DOHH2 (cell line): ENCODE data around the gene KLHL6.

Source experiments
- H3F3A ChIP-seq: fragments of 200-600 bp; sonication (generic), shearing (Covaris generic); 2 replicates; pipeline ENCODE4 v1.6.0; 2016; ENCODE audit warnings: antibody characterized with exemption, mild to moderate bottlenecking; ENCODE audit not compliant: control insufficient read depth, insufficient read depth
- H3K27ac ChIP-seq: fragments of 200-600 bp; sonication (generic); 2 replicates; pipeline ENCODE4 v1.5.1; 2014; ENCODE audit warnings: low read depth, mild to moderate bottlenecking, low read length, moderate library complexity
- H3K27me3 ChIP-seq: fragments of 200-600 bp; sonication (generic); 2 replicates; pipeline ENCODE4 v1.6.1; 2014; ENCODE audit warnings: mild to moderate bottlenecking, low read length, mixed read lengths; ENCODE audit not compliant: control insufficient read depth
- H3K36me3 ChIP-seq: fragments of 200-600 bp; sonication (generic); 2 replicates; pipeline ENCODE4 v1.6.1; 2014; ENCODE audit warnings: mild to moderate bottlenecking, low read length, moderate library complexity, mixed read lengths; ENCODE audit not compliant: control insufficient read depth
- H3K4me1 ChIP-seq: fragments of 200-600 bp; sonication (generic); 2 replicates; pipeline ENCODE4 v1.6.1; 2014; ENCODE audit warnings: mild to moderate bottlenecking, low read length, mixed read lengths; ENCODE audit not compliant: control insufficient read depth
- H3K4me2 ChIP-seq: fragments of 200-600 bp; sonication (generic); 2 replicates; pipeline ENCODE4 v1.6.0; 2014; ENCODE audit warnings: mild to moderate bottlenecking, low read length, moderate library complexity
- H3K4me3 ChIP-seq: fragments of 200-600 bp; sonication (generic); 2 replicates; pipeline ENCODE4 v1.5.1; 2014; ENCODE audit warnings: mild to moderate bottlenecking, low read length, mixed read lengths
- H3K79me2 ChIP-seq: fragments of 200-600 bp; sonication (generic); 2 replicates; pipeline ENCODE4 v1.6.1; 2014; ENCODE audit warnings: mild to moderate bottlenecking, low read length, mixed read lengths; ENCODE audit not compliant: control insufficient read depth
- H3K9me2 ChIP-seq: fragments of 200-600 bp; sonication (generic); replicated peaks from 2 replicates; pipeline ENCODE4 v1.6.1; 2014; ENCODE audit warnings: mild to moderate bottlenecking, low read length, mixed read lengths; ENCODE audit not compliant: control insufficient read depth
- H3K9me3 ChIP-seq: fragments of 200-600 bp; sonication (generic); 2 replicates; pipeline ENCODE4 v1.6.1; 2014; ENCODE audit warnings: antibody characterized with exemption, low read length, mixed read lengths; ENCODE audit not compliant: control insufficient read depth, insufficient read depth
- H4K20me1 ChIP-seq: fragments of 200-600 bp; sonication (generic); 2 replicates; pipeline ENCODE4 v1.6.0; 2014; ENCODE audit warnings: low read depth, mild to moderate bottlenecking, antibody characterized with exemption, low read length, moderate library complexity; ENCODE audit not compliant: control insufficient read depth, insufficient read depth
- EZH2phosphoT487 ChIP-seq: fragments of 200-600 bp; sonication (generic); IDR thresholded peaks from 2 replicates; pipeline ENCODE4 v1.6.1; 2017; ENCODE audit warnings: borderline replicate concordance, mild to moderate bottlenecking, antibody characterized with exemption, low read length, moderate library complexity, mixed read lengths
- TF ChIP-seq, protein P1 (sequence below): fragments of 200-600 bp; sonication (generic); IDR thresholded peaks from one replicate; pipeline ENCODE4 v1.5.1; 2014; ENCODE audit warnings: antibody characterized with exemption, mild to moderate bottlenecking, low read depth, low read length; ENCODE audit not compliant: poor library complexity, severe bottlenecking

KLHL6 gene

DNA sequence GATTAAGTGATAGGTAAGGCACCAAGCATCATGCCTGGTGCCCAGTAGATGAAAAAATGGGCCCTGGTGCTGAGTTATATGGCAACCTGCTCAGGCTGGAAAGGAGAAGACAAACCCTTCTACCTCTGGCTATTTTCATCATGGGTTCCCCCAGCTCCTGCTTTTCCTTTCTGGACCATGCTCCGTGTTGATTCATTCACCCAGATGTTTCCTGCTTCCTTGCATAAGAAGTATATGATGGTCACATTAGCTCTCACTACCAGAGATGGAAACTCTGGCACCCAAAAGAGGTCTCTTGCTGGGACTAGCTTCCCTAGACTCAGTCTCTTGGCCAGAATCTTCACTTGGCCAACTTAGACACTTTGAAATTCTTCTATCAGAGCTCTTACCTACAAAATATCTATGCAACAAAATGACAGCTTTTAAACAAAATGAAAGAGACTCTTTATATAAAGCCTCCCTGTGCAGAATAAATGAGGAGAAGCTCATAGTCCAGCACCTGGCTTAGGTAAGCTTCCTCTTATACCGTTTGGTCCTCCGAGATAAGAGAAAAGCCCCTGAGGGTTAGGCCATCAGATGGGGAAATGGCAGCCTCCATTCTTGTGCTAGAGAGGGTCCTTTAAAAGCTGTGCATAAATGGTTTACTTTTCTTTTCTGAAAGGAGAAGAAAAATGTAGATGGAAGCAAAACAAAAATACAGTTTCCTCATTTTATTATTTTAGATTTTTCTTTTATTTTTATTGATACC is 80.3 kb downstream of the KLHL6 start:
- no peaks in the 10 kb centered on the region for H3K36me3 ChIP-seq
- no peaks in the 10 kb centered on the region for H4K20me1 ChIP-seq
- no peak overlapping the region for H3K27ac ChIP-seq
- H3K27me3 ChIP-seq, result no peaks in the 10 kb centered on the region
- H3K4me1 ChIP-seq, result peaks cover 7% of the 10 kb centered on the region
- no peak overlapping the region for H3K4me2 ChIP-seq
- no peaks in the 10 kb centered on the region for H3K9me3 ChIP-seq
- TF ChIP-seq, protein P1, sequence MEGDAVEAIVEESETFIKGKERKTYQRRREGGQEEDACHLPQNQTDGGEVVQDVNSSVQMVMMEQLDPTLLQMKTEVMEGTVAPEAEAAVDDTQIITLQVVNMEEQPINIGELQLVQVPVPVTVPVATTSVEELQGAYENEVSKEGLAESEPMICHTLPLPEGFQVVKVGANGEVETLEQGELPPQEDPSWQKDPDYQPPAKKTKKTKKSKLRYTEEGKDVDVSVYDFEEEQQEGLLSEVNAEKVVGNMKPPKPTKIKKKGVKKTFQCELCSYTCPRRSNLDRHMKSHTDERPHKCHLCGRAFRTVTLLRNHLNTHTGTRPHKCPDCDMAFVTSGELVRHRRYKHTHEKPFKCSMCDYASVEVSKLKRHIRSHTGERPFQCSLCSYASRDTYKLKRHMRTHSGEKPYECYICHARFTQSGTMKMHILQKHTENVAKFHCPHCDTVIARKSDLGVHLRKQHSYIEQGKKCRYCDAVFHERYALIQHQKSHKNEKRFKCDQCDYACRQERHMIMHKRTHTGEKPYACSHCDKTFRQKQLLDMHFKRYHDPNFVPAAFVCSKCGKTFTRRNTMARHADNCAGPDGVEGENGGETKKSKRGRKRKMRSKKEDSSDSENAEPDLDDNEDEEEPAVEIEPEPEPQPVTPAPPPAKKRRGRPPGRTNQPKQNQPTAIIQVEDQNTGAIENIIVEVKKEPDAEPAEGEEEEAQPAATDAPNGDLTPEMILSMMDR, result no peak
- TF ChIP-seq EZH2phosphoT487, result no peak
- H3K9me2 ChIP-seq, result no peaks in the 10 kb centered on the region
- H3K79me2 ChIP-seq, result no peaks in the 10 kb centered on the region
- no peak overlapping the region for H3K4me3 ChIP-seq
- peaks cover 4% of the 10 kb centered on the region for H3F3A ChIP-seq

DNA sequence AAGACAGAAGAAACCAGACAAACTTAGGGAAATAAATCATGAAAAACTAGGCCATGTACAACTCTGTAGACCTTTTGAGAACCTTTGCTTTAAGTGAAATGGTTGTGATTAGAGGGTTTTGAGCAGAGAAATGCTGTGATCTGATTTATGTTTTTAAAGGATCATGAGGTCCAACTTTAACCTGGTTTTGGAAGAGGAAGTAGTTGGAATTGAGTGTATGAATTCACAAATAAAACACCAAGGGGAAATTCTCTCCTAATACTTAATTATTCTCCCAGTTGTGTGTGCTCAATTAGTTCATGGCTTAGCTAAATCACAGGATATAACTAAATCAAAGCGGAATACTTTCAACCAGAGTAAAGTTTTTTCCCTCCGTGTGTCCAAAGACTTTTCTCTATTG is 81.5 kb downstream of the KLHL6 start:
- H3K36me3 ChIP-seq, result no peaks in the 10 kb centered on the region
- H3K27ac ChIP-seq, result no peak overlapping the region
- H3K4me2 ChIP-seq, result no peak overlapping the region
- no peak overlapping the region for H3K4me3 ChIP-seq
- H3K27me3 ChIP-seq, result no peaks in the 10 kb centered on the region
- H3K9me3 ChIP-seq, result no peaks in the 10 kb centered on the region
- no peaks in the 10 kb centered on the region for H4K20me1 ChIP-seq
- H3F3A ChIP-seq, result peaks cover 4% of the 10 kb centered on the region
- no peaks in the 10 kb centered on the region for H3K9me2 ChIP-seq
- peaks cover 12% of the 10 kb centered on the region for H3K4me1 ChIP-seq
- no peaks in the 10 kb centered on the region for H3K79me2 ChIP-seq
- no peak for TF ChIP-seq EZH2phosphoT487
- TF ChIP-seq, protein P1, result no peak

DNA sequence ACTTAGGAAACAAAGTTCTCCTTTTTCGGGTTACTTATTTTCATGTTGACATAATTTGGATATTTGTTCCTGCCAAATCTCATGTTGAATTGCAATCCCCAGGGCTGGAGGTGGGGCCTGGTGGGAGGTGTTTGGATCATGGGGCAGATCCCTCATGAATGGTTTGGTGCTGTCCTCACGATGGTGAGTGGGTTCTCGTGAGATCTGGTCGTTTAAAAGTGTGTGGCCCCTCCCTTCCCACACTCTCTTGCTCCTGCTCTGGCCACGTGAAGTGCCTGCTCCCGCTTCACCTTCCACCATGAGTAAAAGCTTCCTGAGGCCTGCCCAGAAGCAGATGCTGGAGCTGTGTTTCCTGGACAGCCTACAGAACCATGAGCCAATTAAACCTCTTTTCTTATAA is 83.4 kb downstream of the KLHL6 start:
- Histone ChIP-seq H3K27ac (no peak overlapping the region), H3K4me3 (no peak overlapping the region), H3F3A (peaks cover 4% of the 10 kb centered on the region), H3K4me1 (peaks cover 12% of the 10 kb centered on the region), H3K36me3 (no peaks in the 10 kb centered on the region), H3K4me2 (no peak overlapping the region), H3K27me3 (no peaks in the 10 kb centered on the region), H3K79me2 (no peaks in the 10 kb centered on the region), H3K9me3 (no peaks in the 10 kb centered on the region), H4K20me1 (no peaks in the 10 kb centered on the region), H3K9me2 (no peaks in the 10 kb centered on the region)
- TF ChIP-seq, protein P1, result no peak
- no peak for TF ChIP-seq EZH2phosphoT487
